Kidney (tissue), 14 donors: Measurements from ENCODE around the gene SIGLEC12. TPM values are rescaled to one million over a fixed set of nuclear protein-coding genes. Genes with fewer than 3 reads are reported as not detected.
"Not testable (repeated sequence)": the region's sequence is repeated elsewhere in the genome, so short reads cannot be mapped to it uniquely, and the experiment has no call there.

Source experiments
- DNase-seq, 5 donors: peaks; one replicate each; pipeline ENCODE4 v3.0.0-alpha.2; 2013 to 2020
- FAIRE-seq: peaks from 2 replicates; lab custom pipeline; 2012; peaks lifted over from hg19 to GRCh38; lab: Jason Lieb, UNC
- H3K27ac ChIP-seq, 2 donors: one replicate each; pipeline ENCODE4 v1.7.0; 2013; ENCODE audit warnings: low read depth in 2 of 2, low read length in 2 of 2, inconsistent platforms in 1 of 2
- H3K27me3 ChIP-seq: one replicate; pipeline ENCODE4 v1.7.1; 2013; ENCODE audit warnings: low read length, inconsistent platforms; ENCODE audit not compliant: control insufficient read depth, insufficient read depth
- H3K36me3 ChIP-seq, 3 donors: one replicate each; pipeline versions ENCODE4 v1.7.0 to v1.7.1; 2013; ENCODE audit warnings: low read length in 3 of 3, control low read depth in 1 of 3, inconsistent platforms in 1 of 3; ENCODE audit not compliant: insufficient read depth in 3 of 3, control insufficient read depth in 2 of 3
- H3K4me1 ChIP-seq, 3 donors: one replicate each; pipeline versions ENCODE4 v1.7.0 to v1.7.1; 2013; ENCODE audit warnings: low read length in 3 of 3, inconsistent platforms in 1 of 3, low read depth in 1 of 3; ENCODE audit not compliant: control insufficient read depth in 2 of 3, insufficient read depth in 2 of 3
- H3K4me3 ChIP-seq, 3 donors: one replicate each; pipeline versions ENCODE4 v1.7.0 to v1.8.1; 2013; ENCODE audit warnings: low read length in 3 of 3, control low read depth in 1 of 3, inconsistent platforms in 1 of 3
- H3K9ac ChIP-seq, 3 donors: one replicate each; pipeline versions ENCODE4 v1.7.0 to v1.7.1; 2013; ENCODE audit warnings: low read length in 3 of 3, control low read depth in 1 of 3, inconsistent platforms in 1 of 3
- H3K9me3 ChIP-seq, 3 donors: one replicate each; pipeline versions ENCODE4 v1.7.0 to v1.7.1; 2013; ENCODE audit warnings: low read length in 3 of 3, control low read depth in 1 of 3, inconsistent platforms in 1 of 3; ENCODE audit not compliant: control insufficient read depth in 2 of 3, insufficient read depth in 1 of 3
- CTCF ChIP-seq: IDR thresholded peaks from 3 replicates; pipeline ENCODE4 v1.5.1; 2012; ENCODE audit warnings: mild to moderate bottlenecking, moderate library complexity, borderline replicate concordance; ENCODE audit not compliant: insufficient read depth; ENCODE audit errors: extremely low read depth
- intact Hi-C: fragments of 100-400 bp; cut with DNase I; formaldehyde crosslinking; loops from one replicate; pipeline ENCODE4 v1.11.1; 2022
- polyA plus RNA-seq: library from polyadenylated mRNA; stranded (reverse); fragments of 350-450 nt; fragmentation: Illumina TruSeq; extraction: RNeasy Lipid Tissue Mini Kit (QIAGEN cat#74804); gene quantifications from one replicate; pipeline ENCODE4 v1.2.3, GENCODE V29; 2014; ENCODE audit warnings: low read depth, low replicate concordance; ENCODE audit not compliant: insufficient read depth
- total RNA-seq: library from RNA; stranded (reverse); fragmentation: NEBNext Ultra II Directional; extraction: Animal tissue kit (Norgen Biotek cat#: 25700); gene quantifications from one replicate; pipeline ENCODE4 v1.2.1, GENCODE V29; 2021
- donor health status: control.
- donor health status: control.
- donor health status: control.
- donor health status: control.
- donor health status: control.
- donor health status: DM: yes; HTN: yes; CAD: no.
- donor health status: Normal renal cell carcinoma (clear cell type).

The SIGLEC12 gene
- total and polyA plus RNA-seq, 2 donors from 2014 or later: 0.66 TPM; not detected in 1

GRCh38 chr19:51503896-51504295 is 2.3 kb upstream of the SIGLEC12 start:
- Histone ChIP-seq H3K4me1 (no peaks in the 10 kb centered on the region), H3K4me3 (no peak overlapping the region), H3K27me3 (no peaks in the 10 kb centered on the region), H3K27ac (no peak overlapping the region), H3K36me3 (no peaks in the 10 kb centered on the region), H3K9me3 (no peaks in the 10 kb centered on the region), H3K9ac (no peak overlapping the region)
- FAIRE-seq: no peak
- intact Hi-C loops: no loop called here
- no peak for TF ChIP-seq CTCF
- no peak for DNase-seq

GRCh38 chr19:51503286-51503817 is 1.8 kb upstream of the SIGLEC12 start:
- intact Hi-C loops: no loop called here
- Histone ChIP-seq H3K4me1 (no peaks in the 10 kb centered on the region), H3K9ac (no peak overlapping the region), H3K27me3 (no peaks in the 10 kb centered on the region), H3K27ac (no peak overlapping the region), H3K36me3 (no peaks in the 10 kb centered on the region), H3K9me3 (no peaks in the 10 kb centered on the region), H3K4me3 (no peak overlapping the region)
- no peak for FAIRE-seq
- TF ChIP-seq CTCF: no peak
- no peak for DNase-seq

- intact Hi-C loops: not testable (repeated sequence)
Measured at GRCh38 chr19:51500931-51501330, 669 bp downstream of the SIGLEC12 start.

GRCh38 chr19:51497666-51498065 is 3.9 kb downstream of the SIGLEC12 start:
- H3K4me1 ChIP-seq: no peaks in the 10 kb centered on the region
- intact Hi-C loops: no loop called here
- H3K9me3 ChIP-seq: no peaks in the 10 kb centered on the region
- no peak overlapping the region for H3K9ac ChIP-seq
- FAIRE-seq (no peak), DNase-seq (no peak)
- TF ChIP-seq CTCF: no peak
- no peaks in the 10 kb centered on the region for H3K27me3 ChIP-seq
- no peak overlapping the region for H3K4me3 ChIP-seq
- no peak overlapping the region for H3K27ac ChIP-seq
- H3K36me3 ChIP-seq: no peaks in the 10 kb centered on the region

More at GRCh38 chr19:51500931-51501330, 669 bp downstream of the SIGLEC12 start:
- not testable (repeated sequence) for H3K9me3 ChIP-seq, H3K36me3 ChIP-seq, H3K27ac ChIP-seq, FAIRE-seq, H3K4me1 ChIP-seq, DNase-seq, H3K27me3 ChIP-seq, H3K9ac ChIP-seq, H3K4me3 ChIP-seq
